HT-29 (cell line): ENCODE data around the gene TYK2. TPM values are rescaled to one million over a fixed set of nuclear protein-coding genes. Genes with fewer than 3 reads are reported as not detected.
"Not testable (repeated sequence)": the region's sequence is repeated elsewhere in the genome, so short reads cannot be mapped to it uniquely, and the experiment has no call there.

ENCODE experiments used
- DNase-seq: peaks from one replicate; pipeline ENCODE4 v3.0.0-alpha.2; 2015; ENCODE audit warnings: low spot score
- total RNA-seq: library from RNA; depleted of rRNA; stranded (reverse); fragments of >200 nt; shearing (Covaris generic); gene quantifications from 2 replicates; pipeline ENCODE4 v1.2.3, GENCODE V29; 2014; rRNA removed

Gene TYK2
- 81.1 and 107 TPM in 2 replicates for total RNA-seq

GRCh38 chr19:10380313-10381102 is at the start of gene TYK2:
TYK2 (minus strand) TSS chr19:10380572; CDS start chr19:10378406, 2,166 bp downstream.
- DNase-seq, result peak; percentile 96

DNA sequence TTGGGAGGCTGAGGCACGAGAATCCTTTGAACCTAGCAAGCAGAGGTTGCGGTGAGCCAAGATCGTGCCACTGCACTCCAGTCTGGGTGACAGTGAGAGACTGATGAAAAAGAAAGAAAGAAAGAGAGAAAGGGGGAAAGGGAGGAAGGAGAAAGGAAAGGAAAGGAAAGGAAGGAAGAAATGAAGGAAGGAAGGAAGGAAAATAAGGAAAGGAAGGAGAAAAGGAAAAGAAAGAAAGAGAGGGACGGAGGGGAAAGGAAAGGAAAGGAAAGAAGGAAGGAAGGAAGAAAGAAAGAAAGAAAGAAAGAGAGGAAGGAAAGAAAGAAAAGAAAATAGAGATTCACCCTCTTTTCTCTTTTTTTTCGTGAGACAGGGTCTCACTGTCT is 48.6 kb upstream of the TYK2 start:
- DNase-seq, result no peak

DNA sequence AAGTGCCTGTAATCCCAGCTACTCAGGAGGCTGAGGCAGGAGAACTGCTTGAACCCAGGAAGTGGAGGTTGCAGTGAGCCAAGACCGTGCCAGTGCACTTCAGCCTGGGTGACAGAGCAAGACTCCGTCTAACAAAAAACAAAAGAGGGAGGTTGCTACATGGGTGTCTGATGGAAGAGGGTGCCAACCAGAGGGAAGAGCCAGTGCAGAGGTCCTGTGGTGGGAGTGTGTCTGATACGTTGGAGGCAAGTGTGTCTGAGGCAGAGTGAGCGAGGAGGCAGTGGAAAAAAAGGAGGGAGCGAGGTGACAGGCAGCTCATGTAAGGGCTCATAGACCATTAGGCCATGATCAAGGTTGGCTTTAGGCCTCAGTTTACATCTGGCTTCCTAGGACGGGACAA is 46.8 kb upstream of the TYK2 start:
- DNase-seq, result no peak

- peak; percentile 75 for DNase-seq
These were observed 43.8 kb upstream of the TYK2 start for GRCh38 chr19:10424011-10424637.

GRCh38 chr19:10422846-10423245 is 42.5 kb upstream of the TYK2 start:
- no peak for DNase-seq

DNA sequence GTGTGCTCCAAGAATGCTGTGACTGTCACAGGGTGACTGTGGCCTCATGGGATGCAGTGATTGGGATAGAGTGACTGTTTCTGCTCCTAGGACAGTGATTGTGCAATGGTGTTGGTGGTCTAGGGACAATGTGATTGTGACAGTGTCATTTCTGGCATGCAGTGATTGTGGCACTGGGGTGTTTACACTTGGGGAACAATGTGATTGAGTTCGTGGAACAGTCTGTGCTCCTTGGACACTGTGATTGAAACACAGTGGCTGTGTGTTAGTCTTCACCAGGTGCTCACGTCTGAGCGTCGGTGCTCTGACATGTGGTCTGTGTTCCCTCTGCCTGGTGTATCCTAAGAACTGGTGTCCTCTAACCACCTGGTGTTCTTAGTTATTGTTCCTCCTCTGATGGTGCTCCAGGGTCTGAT is 41.7 kb upstream of the TYK2 start:
- no peak for DNase-seq

DNA sequence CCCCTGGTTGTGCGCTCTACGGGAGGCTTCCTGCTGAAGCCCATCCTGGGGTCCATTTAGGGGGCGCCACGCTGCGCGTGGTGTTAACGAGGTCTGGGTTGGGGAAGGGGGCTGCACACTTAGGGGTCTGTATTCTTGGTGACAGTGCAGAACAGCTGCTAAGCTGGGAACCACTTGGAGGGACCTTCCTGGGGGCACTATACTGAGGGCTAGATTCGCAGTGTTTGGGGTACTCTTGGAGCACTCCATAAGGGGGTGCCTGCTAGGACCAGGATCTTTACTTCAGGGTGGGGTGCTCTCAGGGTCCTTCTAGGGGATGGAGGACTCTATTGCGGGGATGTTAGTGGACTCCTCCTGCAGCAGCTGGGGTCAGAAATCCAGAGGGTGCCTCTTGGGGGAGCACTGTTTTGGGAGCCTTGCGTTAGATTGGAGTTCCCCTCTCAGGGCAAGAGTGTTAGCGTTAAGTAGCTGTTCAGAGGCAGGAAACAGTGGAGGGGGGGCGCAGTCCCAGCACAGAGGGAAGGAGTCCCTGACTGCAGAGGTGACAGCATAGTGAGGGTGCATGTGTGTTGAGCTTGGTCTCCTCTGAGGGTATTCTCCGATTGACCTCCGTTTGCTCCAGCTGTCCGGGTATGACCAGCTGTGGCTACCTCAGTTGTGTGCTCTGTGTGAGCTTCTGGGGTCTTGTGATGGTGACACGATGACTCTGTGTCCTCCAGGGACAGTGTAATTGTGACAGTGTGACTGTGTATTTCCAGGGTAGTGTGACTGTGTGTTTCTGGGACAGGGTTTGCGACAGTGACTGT is 41.1 kb upstream of the TYK2 start:
- DNase-seq, result no peak

DNA sequence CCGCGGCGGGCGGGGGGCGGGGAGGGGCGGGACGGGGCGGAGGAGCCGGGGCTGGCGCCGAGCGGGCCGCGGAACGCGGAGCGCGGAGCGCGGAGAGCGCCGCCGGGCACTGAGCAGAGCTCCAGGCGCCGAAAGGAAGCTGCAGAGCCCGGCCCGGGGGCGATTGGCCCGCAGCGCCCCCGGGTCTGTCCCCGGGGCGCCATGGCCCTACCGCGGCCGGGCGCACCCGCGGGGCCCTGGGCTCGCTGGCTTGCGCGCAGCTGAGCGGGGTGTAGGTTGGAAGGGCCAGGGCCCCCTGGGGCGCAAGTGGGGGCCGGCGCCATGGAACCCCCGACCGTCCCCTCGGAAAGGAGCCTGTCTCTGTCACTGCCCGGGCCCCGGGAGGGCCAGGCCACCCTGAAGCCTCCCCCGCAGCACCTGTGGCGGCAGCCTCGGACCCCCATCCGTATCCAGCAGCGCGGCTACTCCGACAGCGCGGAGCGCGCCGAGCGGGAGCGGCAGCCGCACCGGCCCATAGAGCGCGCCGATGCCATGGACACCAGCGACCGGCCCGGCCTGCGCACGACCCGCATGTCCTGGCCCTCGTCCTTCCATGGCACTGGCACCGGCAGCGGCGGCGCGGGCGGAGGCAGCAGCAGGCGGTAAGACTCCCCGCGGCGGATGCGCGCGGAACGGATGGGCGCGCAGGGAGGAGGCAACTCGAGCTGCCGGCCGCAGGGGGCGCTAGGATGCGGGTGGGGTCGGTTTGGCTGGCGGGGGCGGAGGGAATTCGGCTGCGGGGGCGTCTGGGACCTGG is 40.3 kb upstream of the TYK2 start, which contains the start of gene PDE4A:
PDE4A (plus strand) TSS at position 95 of the 796 bp plus-strand sequence; CDS start at position 322, 227 bp downstream.
- DNase-seq, result no peak

DNA sequence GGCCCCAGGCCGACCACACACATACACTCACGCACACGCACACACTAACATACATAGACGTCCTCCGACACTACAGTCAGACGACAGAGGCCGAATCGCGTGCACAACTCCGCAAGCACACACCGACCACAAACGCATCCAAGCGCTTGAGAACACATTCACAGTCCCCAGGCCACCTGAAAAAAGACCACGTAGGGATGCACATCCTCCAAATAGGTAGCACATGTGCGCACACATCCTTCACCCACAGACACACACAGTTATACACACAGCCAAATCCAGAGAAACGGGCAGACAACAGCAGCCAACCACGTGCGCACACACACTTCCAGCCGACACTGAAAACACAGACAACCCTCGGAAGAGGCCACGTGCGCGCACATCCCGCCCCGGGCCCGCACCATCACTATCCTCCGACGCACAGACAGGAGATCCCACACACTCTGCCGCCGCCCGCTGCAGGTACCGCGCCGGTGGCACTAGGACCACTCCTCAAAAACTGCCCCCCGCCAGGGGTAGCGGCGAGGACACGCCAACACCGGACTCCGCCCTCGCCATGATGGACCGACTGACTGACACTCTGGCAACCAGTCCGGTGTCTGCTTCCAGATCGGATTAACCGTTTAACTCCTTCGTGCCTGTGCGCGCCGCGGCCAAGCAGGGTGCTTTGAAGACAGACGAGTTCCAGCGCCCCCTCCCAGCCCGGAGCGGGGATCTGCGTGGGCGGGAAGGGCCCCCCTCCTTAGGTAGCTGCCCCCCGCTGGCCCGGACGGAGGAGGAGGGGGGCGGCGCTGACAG is 39.5 kb upstream of the TYK2 start:
- no peak for DNase-seq

GRCh38 chr19:10419200-10419645 is 38.9 kb upstream of the TYK2 start:
- DNase-seq, result no peak

GRCh38 chr19:10418485-10419199 is 38.3 kb upstream of the TYK2 start:
- DNase-seq, result no peak

GRCh38 chr19:10418235-10418484 is 37.8 kb upstream of the TYK2 start:
- DNase-seq, result no peak

- no peak for DNase-seq
These were observed 37.3 kb upstream of the TYK2 start for GRCh38 chr19:10417541-10418234.

GRCh38 chr19:10416380-10417257 is 36.2 kb upstream of the TYK2 start:
- peak; percentile 60 for DNase-seq

- DNase-seq, result no peak
These were observed 35.7 kb upstream of the TYK2 start for GRCh38 chr19:10416083-10416379.

GRCh38 chr19:10412257-10412977 is 32.0 kb upstream of the TYK2 start:
- DNase-seq, result no peak

DNA sequence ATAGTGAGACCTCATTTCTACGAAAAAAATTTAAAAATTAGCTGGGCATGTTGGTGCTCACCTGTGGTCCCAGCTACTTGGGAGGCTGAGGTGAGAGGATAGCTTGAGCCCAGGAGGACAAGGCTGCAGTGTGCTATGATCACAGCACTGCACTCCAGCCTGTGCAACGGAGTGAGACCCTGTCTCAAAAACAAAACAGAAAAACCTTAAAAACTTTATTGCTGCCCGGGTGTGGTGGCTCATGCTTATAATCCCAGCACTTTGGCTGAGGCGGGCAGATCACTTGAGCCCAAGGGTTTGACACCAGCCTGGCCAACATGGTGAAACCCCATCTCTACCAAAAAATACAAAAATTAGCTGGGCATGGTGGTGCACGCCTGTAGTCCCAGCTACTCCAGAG is 30.9 kb upstream of the TYK2 start:
- DNase-seq, result not testable (repeated sequence)
